Mesenchymal stem cell (in vitro differentiated cells and primary cell): ENCODE results near the gene ZNF747. TPM values are rescaled to one million over a fixed set of nuclear protein-coding genes. Genes with fewer than 3 reads are reported as not detected.
A peak's percentile ranks its signal among the peaks of the same experiment; 100 is the strongest.

Experiments
- DNase-seq: peaks from one replicate; pipeline ENCODE4 v3.0.0-alpha.2; 2013
- H2AFZ ChIP-seq: one replicate; pipeline ENCODE4 v1.6.1; 2013; ENCODE audit warnings: low read depth, mild to moderate bottlenecking, control low read depth, inconsistent platforms, low read length, moderate library complexity
- H2AK5ac ChIP-seq: 2 replicates; pipeline ENCODE4 v1.6.1; 2013; ENCODE audit warnings: low read length, moderate library complexity, mild to moderate bottlenecking, inconsistent platforms; ENCODE audit not compliant: severe bottlenecking
- H2BK120ac ChIP-seq: one replicate; pipeline ENCODE4 v1.6.1; 2013; ENCODE audit warnings: low read depth, mild to moderate bottlenecking, inconsistent platforms, low read length, moderate library complexity
- H2BK12ac ChIP-seq, 2 experiments: one replicate each; pipeline ENCODE4 v1.6.1; 2013; ENCODE audit warnings: inconsistent platforms in 2 of 2, low read length in 2 of 2, mild to moderate bottlenecking in 2 of 2, moderate library complexity in 2 of 2, control low read depth in 1 of 2
- H2BK15ac ChIP-seq: one replicate; pipeline ENCODE4 v1.6.1; 2013; ENCODE audit warnings: mild to moderate bottlenecking, low read depth, inconsistent platforms; ENCODE audit not compliant: poor library complexity, severe bottlenecking
- H2BK5ac ChIP-seq: 2 replicates; pipeline ENCODE4 v1.6.1; 2013; ENCODE audit warnings: low read depth, mild to moderate bottlenecking, low read length, control low read depth, inconsistent platforms; ENCODE audit not compliant: poor library complexity, severe bottlenecking
- H3K14ac ChIP-seq, 2 experiments: one replicate each; pipeline ENCODE4 v1.6.1; 2013; ENCODE audit warnings: inconsistent platforms in 2 of 2, low read length in 2 of 2, control low read depth in 1 of 2, mild to moderate bottlenecking in 1 of 2, moderate library complexity in 1 of 2
- H3K18ac ChIP-seq, 2 experiments: one replicate each; pipeline ENCODE4 v1.6.1; 2013; ENCODE audit warnings: inconsistent platforms in 2 of 2, low read length in 2 of 2, control low read depth in 1 of 2, low read depth in 1 of 2, mild to moderate bottlenecking in 1 of 2
- H3K23ac ChIP-seq, 2 experiments: one replicate each; pipeline ENCODE4 v1.6.1; 2013; ENCODE audit warnings: inconsistent platforms in 2 of 2, low read length in 2 of 2, mild to moderate bottlenecking in 2 of 2, moderate library complexity in 2 of 2, control low read depth in 1 of 2
- H3K27ac ChIP-seq: 2 replicates; pipeline ENCODE4 v1.5.1; 2013; ENCODE audit warnings: mild to moderate bottlenecking, moderate library complexity, low read length, control low read depth, inconsistent platforms; ENCODE audit not compliant: poor library complexity, severe bottlenecking
- H3K27me3 ChIP-seq, 2 experiments: 2 replicates each; pipeline versions ENCODE4 v1.6.1 to v1.7.0; 2013; ENCODE audit warnings: low read length in 2 of 2, mild to moderate bottlenecking in 2 of 2, moderate library complexity in 2 of 2, control low read depth in 1 of 2, inconsistent platforms in 1 of 2; ENCODE audit not compliant: control insufficient read depth in 1 of 2, insufficient read depth in 1 of 2
- H3K36me3 ChIP-seq, 2 experiments: 2 replicates each; pipeline versions ENCODE4 v1.6.1 to v1.7.0; 2013; ENCODE audit warnings: low read length in 2 of 2, control low read depth in 1 of 2, inconsistent platforms in 1 of 2, low read depth in 1 of 2, mild to moderate bottlenecking in 1 of 2; ENCODE audit not compliant: insufficient read depth in 2 of 2, control insufficient read depth in 1 of 2
- H3K4ac ChIP-seq, 2 experiments: one replicate each; pipeline ENCODE4 v1.6.1; 2013; ENCODE audit warnings: inconsistent platforms in 2 of 2, low read length in 2 of 2, mild to moderate bottlenecking in 2 of 2, moderate library complexity in 2 of 2, control low read depth in 1 of 2, low read depth in 1 of 2
- H3K4me1 ChIP-seq: 2 replicates; pipeline ENCODE4 v1.6.1; 2013; ENCODE audit warnings: low read depth, low read length, control low read depth; ENCODE audit not compliant: control insufficient read depth, insufficient read depth
- H3K4me2 ChIP-seq: 2 replicates; pipeline ENCODE4 v1.6.1; 2013; ENCODE audit warnings: low read length, mild to moderate bottlenecking, inconsistent platforms; ENCODE audit not compliant: poor library complexity, severe bottlenecking
- H3K4me3 ChIP-seq, 2 experiments: 2 replicates each; pipeline versions ENCODE4 v1.5.1 to v1.7.0; 2013; ENCODE audit warnings: low read length in 2 of 2, mild to moderate bottlenecking in 2 of 2, control low read depth in 1 of 2, low read depth in 1 of 2; ENCODE audit not compliant: insufficient read depth in 1 of 2
- H3K79me1 ChIP-seq: replicated peaks from 2 replicates; pipeline ENCODE4 v1.6.1; 2013; ENCODE audit warnings: mild to moderate bottlenecking, control low read depth, low read length, inconsistent platforms; ENCODE audit not compliant: poor library complexity, severe bottlenecking
- H3K9ac ChIP-seq: 2 replicates; pipeline ENCODE4 v1.7.0; 2013; ENCODE audit warnings: mild to moderate bottlenecking, low read length, moderate library complexity
- H3K9me3 ChIP-seq: 2 replicates; pipeline ENCODE4 v1.7.0; 2013; ENCODE audit warnings: mild to moderate bottlenecking, low read length; ENCODE audit not compliant: control insufficient read depth
- H4K8ac ChIP-seq: one replicate; pipeline ENCODE4 v1.6.1; 2013; ENCODE audit warnings: inconsistent platforms, mild to moderate bottlenecking, low read length, moderate library complexity
- H4K91ac ChIP-seq: one replicate; pipeline ENCODE4 v1.6.1; 2013; ENCODE audit warnings: mild to moderate bottlenecking, low read length, inconsistent platforms
- WGBS: methylation state at CpG from one replicate; pipeline ENCODE4 v1.1.7; 2013; ENCODE audit warnings: mixed read lengths; 5-methylcytosine and 5-hydroxymethylcytosine counted together
- polyA plus RNA-seq, 2 experiments: library from polyadenylated mRNA; stranded (reverse); fragments of 200-250 nt; gene quantifications; one replicate each; pipeline ENCODE4 v1.2.3, GENCODE V29; 2013

The ZNF747 gene
- 2.6 TPM for polyA plus RNA-seq (2013, experiment 1 of 2)
- 3.0 TPM for polyA plus RNA-seq (2013, experiment 2 of 2)

GRCh38 chr16:30534368-30535105 is at the start of gene ZNF747:
Gene ZNF747, minus strand, starts transcription at chr16:30534858. Its CDS starts 179 bp downstream, at chr16:30534679.
- Histone ChIP-seq H2BK12ac (peak within 1 kb of the TSS; percentile 18 to 24), H2AK5ac (peak within 1 kb of the TSS; percentile 70), H2BK15ac (peak within 1 kb of the TSS; percentile 80), H4K91ac (peak within 1 kb of the TSS; percentile 97), H4K8ac (peak within 1 kb of the TSS; percentile 100), H2AFZ (peak within 1 kb of the TSS; percentile 79), H3K23ac (no peak within 1 kb of the TSS), H3K4me2 (peak within 1 kb of the TSS; percentile 61), H3K18ac (peak within 1 kb of the TSS; percentile 89 to 98), H3K79me1 (peaks cover 18% of the 10 kb centered on the region), H3K27ac (peak within 1 kb of the TSS; percentile 54), H2BK5ac (peak within 1 kb of the TSS; percentile 66), H3K4ac (peak within 1 kb of the TSS; percentile 90 to 95), H3K9ac (peak within 1 kb of the TSS; percentile 97), H3K14ac (no peak within 1 kb of the TSS), H3K36me3 (peaks cover 12 to 25% of the 10 kb centered on the region in 2 experiments), H2BK120ac (peak within 1 kb of the TSS; percentile 87), H3K9me3 (no peaks in the 10 kb centered on the region), H3K4me1 (peaks cover 18% of the 10 kb centered on the region), H3K4me3 (peak within 1 kb of the TSS; percentile 55 to 89), H3K27me3 (no peaks in the 10 kb centered on the region)
- WGBS: 5% methylated on average over 70 of the region's 70 CpGs
- peak; percentile 66 for DNase-seq

- Histone ChIP-seq H3K4me1 (peaks cover 8% of the 10 kb centered on the region), H3K23ac (no peak overlapping the region), H2BK12ac (no peak overlapping the region), H3K14ac (no peak overlapping the region), H3K9me3 (no peaks in the 10 kb centered on the region), H2BK120ac (no peak overlapping the region), H2BK15ac (no peak overlapping the region), H3K27ac (no peak overlapping the region), H3K4me3 (no peak overlapping the region), H3K18ac (no peak overlapping the region), H4K91ac (no peak overlapping the region), H3K36me3 (peaks cover 34 to 45% of the 10 kb centered on the region in 2 experiments), H3K4me2 (no peak overlapping the region), H2AK5ac (no peak overlapping the region), H3K9ac (no peak overlapping the region), H3K4ac (no peak overlapping the region), H2AFZ (no peak overlapping the region), H3K27me3 (no peaks in the 10 kb centered on the region), H2BK5ac (no peak overlapping the region), H4K8ac (no peak overlapping the region), H3K79me1 (peaks cover 35% of the 10 kb centered on the region)
- DNase-seq: no peak
- 98% methylated on average over 48 of the region's 48 CpGs for WGBS
Measured at GRCh38 chr16:30582611-30583340, 48.1 kb upstream of the ZNF747 start.

GRCh38 chr16:30581457-30581856 is 46.8 kb upstream of the ZNF747 start:
- no peak overlapping the region for H2BK12ac ChIP-seq
- H2BK5ac ChIP-seq: no peak overlapping the region
- H4K8ac ChIP-seq: no peak overlapping the region
- H3K4me1 ChIP-seq: peaks cover 8% of the 10 kb centered on the region
- H3K79me1 ChIP-seq: peaks cover 31% of the 10 kb centered on the region
- no peak overlapping the region for H3K9ac ChIP-seq
- no peak overlapping the region for H3K4me2 ChIP-seq
- no peak overlapping the region for H3K23ac ChIP-seq
- H3K36me3 ChIP-seq: peaks cover 34 to 47% of the 10 kb centered on the region in 2 experiments
- no peaks in the 10 kb centered on the region for H3K9me3 ChIP-seq
- H2BK120ac ChIP-seq: no peak overlapping the region
- 98% methylated on average over 6 of the region's 7 CpGs for WGBS
- DNase-seq: no peak
- H3K14ac ChIP-seq: no peak overlapping the region
- no peak overlapping the region for H2AFZ ChIP-seq
- H3K27ac ChIP-seq: no peak overlapping the region
- H3K27me3 ChIP-seq: no peaks in the 10 kb centered on the region
- H4K91ac ChIP-seq: no peak overlapping the region
- H2BK15ac ChIP-seq: no peak overlapping the region
- no peak overlapping the region for H3K18ac ChIP-seq
- no peak overlapping the region for H3K4me3 ChIP-seq
- H3K4ac ChIP-seq: no peak overlapping the region
- H2AK5ac ChIP-seq: no peak overlapping the region

- H3K9me3 ChIP-seq: no peaks in the 10 kb centered on the region
- 85% methylated on average over 1 of the region's 1 CpG for WGBS
- no peak overlapping the region for H2BK120ac ChIP-seq
- H3K4me2 ChIP-seq: no peak overlapping the region
- H3K18ac ChIP-seq: no peak overlapping the region
- no peak overlapping the region for H3K14ac ChIP-seq
- H4K8ac ChIP-seq: no peak overlapping the region
- H3K4me3 ChIP-seq: no peak overlapping the region
- H3K4ac ChIP-seq: no peak overlapping the region
- H3K9ac ChIP-seq: no peak overlapping the region
- no peak for DNase-seq
- H3K27ac ChIP-seq: no peak overlapping the region
- H3K79me1 ChIP-seq: peaks cover 20% of the 10 kb centered on the region
- peaks cover 13% of the 10 kb centered on the region for H3K4me1 ChIP-seq
- peaks cover 13 to 20% of the 10 kb centered on the region in 2 experiments for H3K36me3 ChIP-seq
- H3K23ac ChIP-seq: no peak overlapping the region
- no peaks in the 10 kb centered on the region for H3K27me3 ChIP-seq
- no peak overlapping the region for H2AK5ac ChIP-seq
- H2AFZ ChIP-seq: no peak overlapping the region
- no peak overlapping the region for H2BK5ac ChIP-seq
- H2BK12ac ChIP-seq: no peak overlapping the region
- no peak overlapping the region for H4K91ac ChIP-seq
- no peak overlapping the region for H2BK15ac ChIP-seq
Measured at GRCh38 chr16:30574678-30575077, 40.0 kb upstream of the ZNF747 start.
